Stomach (tissue), 9 donors: Measurements from ENCODE around the gene CDK1. TPM values are rescaled to one million over a fixed set of nuclear protein-coding genes. Genes with fewer than 3 reads are reported as not detected.

Experiments used
- DNase-seq, 2 donors: peaks; one replicate each; pipeline versions ENCODE4 v3.0.0 to v3.0.0-alpha.2; 2013 to 2019
- H3K27ac ChIP-seq, 5 donors: fragments of 200-600 bp in 4 of 5; sonication (generic) in 4 of 5; one replicate each; pipeline ENCODE4 v1.5.1; 2013 to 2019; ENCODE audit warnings: mild to moderate bottlenecking in 1 of 5, moderate library complexity in 1 of 5
- H3K27me3 ChIP-seq, 3 donors: fragments of 200-600 bp; sonication (generic); one replicate each; pipeline ENCODE4 v1.5.1; 2017 to 2019; ENCODE audit warnings: mixed run types in 1 of 3
- H3K36me3 ChIP-seq, 4 donors: fragments of 200-600 bp; sonication (generic); 1 replicate in 3 of 4; 2 replicates in 1 of 4; pipeline ENCODE4 v1.5.1; 2016 to 2019
- H3K4me1 ChIP-seq, 4 donors: fragments of 200-600 bp; sonication (generic); one replicate each; pipeline ENCODE4 v1.5.1; 2016 to 2019
- H3K4me3 ChIP-seq, 4 donors: fragments of 200-600 bp; sonication (generic) in 3 of 4; one replicate each; pipeline ENCODE4 v1.5.1; 2016 to 2019; ENCODE audit warnings: mild to moderate bottlenecking in 1 of 4
- H3K9me3 ChIP-seq, 4 donors: fragments of 200-600 bp; sonication (generic); one replicate each; pipeline ENCODE4 v1.5.1; 2016 to 2019
- EP300 ChIP-seq: sonication (generic); formaldehyde crosslinking; IDR thresholded peaks from one replicate; pipeline ENCODE4 v1.6.1; 2017; ENCODE audit warnings: antibody characterized with exemption
- POLR2A ChIP-seq, 4 donors: fragments of 450-650 bp; IDR thresholded peaks; one replicate each; pipeline ENCODE4 v1.6.1; 2016; ENCODE audit warnings: antibody characterized with exemption in 4 of 4, control low read depth in 2 of 4, mild to moderate bottlenecking in 1 of 4, moderate library complexity in 1 of 4
- POLR2AphosphoS5 ChIP-seq, 3 donors: sonication (generic); formaldehyde crosslinking; IDR thresholded peaks; one replicate each; pipeline ENCODE4 v1.6.1; 2016; ENCODE audit warnings: antibody characterized with exemption in 3 of 3
- WGBS, 5 donors: extraction: QIAGEN DNeasy Blood & Tissue Kit in 3 of 5; methylation state at CpG; one replicate each; pipeline versions ENCODE4 v1.1.5 to v1.1.7; 2013 to 2018; 5-methylcytosine and 5-hydroxymethylcytosine counted together
- intact Hi-C: fragments of 100-400 bp; cut with DNase I; formaldehyde crosslinking; loops from one replicate; pipeline ENCODE4 v1.15.1; 2023; ENCODE audit warnings: low total_unique reads
- polyA plus RNA-seq, 3 donors: library from polyadenylated mRNA; stranded (reverse); fragments of 200-250 nt; gene quantifications; one replicate each; pipeline ENCODE4 v1.2.3, GENCODE V29; 2013
- total RNA-seq, 5 donors: library from RNA; depleted of rRNA; stranded (reverse); fragments of >200 nt; gene quantifications; one replicate each; pipeline versions ENCODE4 v1.1.0 to v1.2.3, GENCODE V29; 2014 to 2016
- TF ChIP-seq, protein P1 (sequence below), 7 experiments: fragments of 450-650 bp in 4 of 7; fragments of 200-600 bp in 3 of 7; sonication (generic) in 3 of 7; IDR thresholded peaks; one replicate each; pipeline ENCODE4 v1.5.1; 2016 to 2019; ENCODE audit warnings: antibody characterized with exemption in 7 of 7, control low read depth in 2 of 7, mild to moderate bottlenecking in 1 of 7
- donor health status: healthy with polysubstance abuse.
- donor health status: Bipolar disorder and iron deficiency.
- donor health status: healthy.

CDK1 gene
- total and polyA plus RNA-seq, 8 donors = 1.8 to 33.2 (median 4.7) TPM

DNA sequence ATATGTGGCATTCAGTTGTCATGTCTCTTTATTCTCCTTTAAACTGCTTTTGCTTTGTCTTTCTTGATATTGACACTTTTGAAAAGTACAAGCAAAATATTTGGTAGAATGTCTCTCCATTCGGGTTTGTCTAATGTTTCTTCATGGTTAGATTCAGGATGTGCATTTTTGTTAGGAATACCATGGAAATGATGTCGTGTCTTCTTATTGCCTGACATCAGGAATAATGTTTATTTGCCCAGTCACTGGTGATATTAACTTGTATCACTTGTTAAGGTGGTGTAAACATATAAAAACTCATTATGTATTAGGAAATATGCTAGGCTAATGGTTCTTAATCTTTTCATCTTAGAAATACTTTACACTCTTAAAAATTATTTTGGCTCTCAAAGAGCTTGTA is 43.4 kb downstream of the CDK1 start:
- Histone ChIP-seq H3K4me1 (peaks cover 0 to 28% (median 15%) of the 10 kb centered on the region in 4 donors), H3K27me3 (no peaks in the 10 kb centered on the region), H3K9me3 (no peaks in the 10 kb centered on the region), H3K27ac (no peak overlapping the region), H3K4me3 (no peak overlapping the region), H3K36me3 (no peaks in the 10 kb centered on the region)
- intact Hi-C loops = loop anchor here (10.0 kb wide), 1 partner anchor 143 kb away; no protein-coding TSS in a partner anchor
- TF ChIP-seq POLR2A (IDR thresholded peaks at IDR 0.05) = no peak
- no peak for TF ChIP-seq POLR2AphosphoS5 (IDR thresholded peaks at IDR 0.05)
- TF ChIP-seq, protein P1, sequence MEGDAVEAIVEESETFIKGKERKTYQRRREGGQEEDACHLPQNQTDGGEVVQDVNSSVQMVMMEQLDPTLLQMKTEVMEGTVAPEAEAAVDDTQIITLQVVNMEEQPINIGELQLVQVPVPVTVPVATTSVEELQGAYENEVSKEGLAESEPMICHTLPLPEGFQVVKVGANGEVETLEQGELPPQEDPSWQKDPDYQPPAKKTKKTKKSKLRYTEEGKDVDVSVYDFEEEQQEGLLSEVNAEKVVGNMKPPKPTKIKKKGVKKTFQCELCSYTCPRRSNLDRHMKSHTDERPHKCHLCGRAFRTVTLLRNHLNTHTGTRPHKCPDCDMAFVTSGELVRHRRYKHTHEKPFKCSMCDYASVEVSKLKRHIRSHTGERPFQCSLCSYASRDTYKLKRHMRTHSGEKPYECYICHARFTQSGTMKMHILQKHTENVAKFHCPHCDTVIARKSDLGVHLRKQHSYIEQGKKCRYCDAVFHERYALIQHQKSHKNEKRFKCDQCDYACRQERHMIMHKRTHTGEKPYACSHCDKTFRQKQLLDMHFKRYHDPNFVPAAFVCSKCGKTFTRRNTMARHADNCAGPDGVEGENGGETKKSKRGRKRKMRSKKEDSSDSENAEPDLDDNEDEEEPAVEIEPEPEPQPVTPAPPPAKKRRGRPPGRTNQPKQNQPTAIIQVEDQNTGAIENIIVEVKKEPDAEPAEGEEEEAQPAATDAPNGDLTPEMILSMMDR (IDR thresholded peaks at IDR 0.05) = no peak
- TF ChIP-seq EP300 = no peak
- WGBS, 5 donors = 64 to 79% (median 72%) methylated on average over 2 of the region's 2 CpGs
- no peak for DNase-seq

DNA sequence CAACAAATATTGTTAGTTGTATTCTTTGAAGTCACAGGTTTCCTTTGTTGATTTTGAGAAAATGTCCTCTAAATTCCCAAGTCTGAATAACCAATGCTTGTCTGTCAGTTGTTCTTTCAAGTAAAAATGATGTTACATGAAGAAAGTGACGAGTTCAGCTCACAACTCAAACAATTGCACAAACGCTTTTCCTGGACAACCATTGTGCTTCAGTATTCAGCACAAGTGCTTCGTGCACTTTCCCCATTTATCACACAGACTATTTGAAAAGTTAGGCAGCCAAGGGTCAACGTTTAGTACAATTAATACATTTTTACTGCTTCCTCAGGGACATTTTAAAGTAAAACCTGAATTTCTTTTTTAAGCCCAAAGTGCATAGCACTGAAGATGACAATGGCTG is 44.5 kb downstream of the CDK1 start:
- no peak for DNase-seq
- no peaks in the 10 kb centered on the region for H3K27me3 ChIP-seq
- peaks cover 0 to 18% (median 9%) of the 10 kb centered on the region in 4 donors for H3K4me1 ChIP-seq
- H3K4me3 ChIP-seq = no peak overlapping the region
- H3K27ac ChIP-seq = no peak overlapping the region
- TF ChIP-seq POLR2AphosphoS5 (IDR thresholded peaks at IDR 0.05) = no peak
- no peak for TF ChIP-seq POLR2A (IDR thresholded peaks at IDR 0.05)
- TF ChIP-seq EP300 = no peak
- TF ChIP-seq, protein P1 (IDR thresholded peaks at IDR 0.05) = no peak
- intact Hi-C loops = loop anchor here (10.0 kb wide), 1 partner anchor 142 kb away; no protein-coding TSS in a partner anchor
- no peaks in the 10 kb centered on the region for H3K9me3 ChIP-seq
- H3K36me3 ChIP-seq = no peaks in the 10 kb centered on the region
- 56 to 70% (median 63%) methylated on average over 4 of the region's 4 CpGs for WGBS, 5 donors

DNA sequence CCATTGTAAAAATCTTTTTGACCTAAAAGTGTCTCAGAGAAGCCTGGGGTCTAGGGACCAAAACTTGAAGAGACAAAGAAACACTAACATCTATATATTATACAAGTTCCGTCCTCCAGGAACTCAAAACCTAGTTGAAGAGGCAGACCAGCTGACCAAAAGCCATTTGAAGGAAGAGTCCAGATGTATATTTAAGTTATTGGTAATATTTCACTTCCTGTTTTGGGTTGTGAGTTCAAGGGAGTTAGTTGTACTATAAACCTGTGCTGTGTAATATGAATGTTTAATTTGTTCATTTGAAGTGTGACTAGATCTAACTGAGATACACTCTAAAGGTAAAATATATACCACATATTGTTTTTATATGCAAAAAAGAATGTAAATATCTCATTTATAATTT is 45.0 kb downstream of the CDK1 start:
- Histone ChIP-seq H3K36me3 (no peaks in the 10 kb centered on the region), H3K27me3 (no peaks in the 10 kb centered on the region), H3K9me3 (no peaks in the 10 kb centered on the region), H3K4me1 (peaks cover 0 to 22% (median 13%) of the 10 kb centered on the region in 4 donors), H3K27ac (no peak overlapping the region), H3K4me3 (no peak overlapping the region)
- TF ChIP-seq POLR2A (IDR thresholded peaks at IDR 0.05) (no peak), POLR2AphosphoS5 (IDR thresholded peaks at IDR 0.05) (no peak), EP300 (no peak)
- TF ChIP-seq, protein P1 (IDR thresholded peaks at IDR 0.05) = no peak
- intact Hi-C loops = loop anchor here (10.0 kb wide), 1 partner anchor 141 kb away; no protein-coding TSS in a partner anchor
- 88 to 98% (median 89%) methylated on average over 1 of the region's 1 CpG for WGBS, 5 donors
- no peak for DNase-seq

DNA sequence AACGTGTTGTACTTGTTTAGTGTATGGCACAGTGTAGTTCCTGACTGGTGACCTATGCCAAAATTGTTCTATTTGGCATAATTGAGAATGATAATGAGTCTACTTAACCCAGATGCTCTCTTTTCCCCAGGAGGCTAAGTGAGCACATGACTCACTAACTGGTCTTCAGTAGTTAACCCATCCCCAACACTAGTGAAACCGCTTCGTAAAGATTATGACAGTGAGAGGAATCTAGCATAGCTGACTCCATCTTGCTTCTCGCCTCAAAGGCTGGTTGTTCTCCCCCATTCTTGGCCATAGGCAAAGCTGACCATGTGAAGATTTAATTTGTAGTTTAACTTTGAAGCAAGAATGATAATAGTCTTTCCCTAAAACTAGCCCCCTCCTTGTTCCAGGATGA is 47.2 kb downstream of the CDK1 start:
- H3K4me1 ChIP-seq = peaks cover 0 to 16% (median 9%) of the 10 kb centered on the region in 4 donors
- H3K36me3 ChIP-seq = no peaks in the 10 kb centered on the region
- no peak for DNase-seq
- intact Hi-C loops = loop anchor here (10.0 kb wide), 1 partner anchor 139 kb away; no protein-coding TSS in a partner anchor
- no peak for TF ChIP-seq POLR2AphosphoS5 (IDR thresholded peaks at IDR 0.05)
- TF ChIP-seq, protein P1 (IDR thresholded peaks at IDR 0.05) = no peak
- no peaks in the 10 kb centered on the region for H3K27me3 ChIP-seq
- H3K9me3 ChIP-seq = no peaks in the 10 kb centered on the region
- 73 to 83% (median 77%) methylated on average over 4 of the region's 4 CpGs for WGBS, 5 donors
- no peak overlapping the region for H3K4me3 ChIP-seq
- H3K27ac ChIP-seq = no peak overlapping the region
